Measurements from ENCODE around the gene POU4F2.

Gene POU4F2

GRCh38 chr4:146643812-146644401 is 5.2 kb downstream of the POU4F2 start:
- DNase-seq (ENCODE audit: extremely low read depth, low read depth): peak; percentile 14
- no peak overlapping the region for H3K4me3 ChIP-seq (replicated peaks; ENCODE audit: low read depth, low read length)
- TF ChIP-seq CTCF (IDR thresholded peaks at IDR 0.05; ENCODE audit: low read depth, low read length, missing control alignments): no peak

- no peak overlapping the region for H3K4me3 ChIP-seq (replicated peaks; ENCODE audit: low read depth, low read length)
- no peak for DNase-seq (ENCODE audit: extremely low read depth, low read depth)
- TF ChIP-seq CTCF (IDR thresholded peaks at IDR 0.05; ENCODE audit: low read depth, low read length, missing control alignments): no peak
Measured at GRCh38 chr4:146645921-146646320, 7.2 kb downstream of the POU4F2 start.

- TF ChIP-seq CTCF (IDR thresholded peaks at IDR 0.05; ENCODE audit: low read depth, low read length, missing control alignments): no peak
- no peak for DNase-seq (ENCODE audit: extremely low read depth, low read depth)
- no peak overlapping the region for H3K4me3 ChIP-seq (replicated peaks; ENCODE audit: low read depth, low read length)
Measured at GRCh38 chr4:146646593-146647325, 8.1 kb downstream of the POU4F2 start.

GRCh38 chr4:146647615-146648460 is 9.1 kb downstream of the POU4F2 start:
- no peak overlapping the region for H3K4me3 ChIP-seq (replicated peaks; ENCODE audit: low read depth, low read length)
- TF ChIP-seq CTCF (IDR thresholded peaks at IDR 0.05; ENCODE audit: low read depth, low read length, missing control alignments): no peak
- DNase-seq (ENCODE audit: extremely low read depth, low read depth): no peak

- TF ChIP-seq CTCF (IDR thresholded peaks at IDR 0.05; ENCODE audit: low read depth, low read length, missing control alignments): no peak
- H3K4me3 ChIP-seq (replicated peaks; ENCODE audit: low read depth, low read length): no peak overlapping the region
- no peak for DNase-seq (ENCODE audit: extremely low read depth, low read depth)
Measured at GRCh38 chr4:146648461-146648783, 9.7 kb downstream of the POU4F2 start.

GRCh38 chr4:146649232-146649631 is 10.5 kb downstream of the POU4F2 start:
- no peak for DNase-seq (ENCODE audit: extremely low read depth, low read depth)
- TF ChIP-seq CTCF (IDR thresholded peaks at IDR 0.05; ENCODE audit: low read depth, low read length, missing control alignments): no peak
- H3K4me3 ChIP-seq (replicated peaks; ENCODE audit: low read depth, low read length): no peak overlapping the region
